ENCODE data around the gene KIF23.

DNA sequence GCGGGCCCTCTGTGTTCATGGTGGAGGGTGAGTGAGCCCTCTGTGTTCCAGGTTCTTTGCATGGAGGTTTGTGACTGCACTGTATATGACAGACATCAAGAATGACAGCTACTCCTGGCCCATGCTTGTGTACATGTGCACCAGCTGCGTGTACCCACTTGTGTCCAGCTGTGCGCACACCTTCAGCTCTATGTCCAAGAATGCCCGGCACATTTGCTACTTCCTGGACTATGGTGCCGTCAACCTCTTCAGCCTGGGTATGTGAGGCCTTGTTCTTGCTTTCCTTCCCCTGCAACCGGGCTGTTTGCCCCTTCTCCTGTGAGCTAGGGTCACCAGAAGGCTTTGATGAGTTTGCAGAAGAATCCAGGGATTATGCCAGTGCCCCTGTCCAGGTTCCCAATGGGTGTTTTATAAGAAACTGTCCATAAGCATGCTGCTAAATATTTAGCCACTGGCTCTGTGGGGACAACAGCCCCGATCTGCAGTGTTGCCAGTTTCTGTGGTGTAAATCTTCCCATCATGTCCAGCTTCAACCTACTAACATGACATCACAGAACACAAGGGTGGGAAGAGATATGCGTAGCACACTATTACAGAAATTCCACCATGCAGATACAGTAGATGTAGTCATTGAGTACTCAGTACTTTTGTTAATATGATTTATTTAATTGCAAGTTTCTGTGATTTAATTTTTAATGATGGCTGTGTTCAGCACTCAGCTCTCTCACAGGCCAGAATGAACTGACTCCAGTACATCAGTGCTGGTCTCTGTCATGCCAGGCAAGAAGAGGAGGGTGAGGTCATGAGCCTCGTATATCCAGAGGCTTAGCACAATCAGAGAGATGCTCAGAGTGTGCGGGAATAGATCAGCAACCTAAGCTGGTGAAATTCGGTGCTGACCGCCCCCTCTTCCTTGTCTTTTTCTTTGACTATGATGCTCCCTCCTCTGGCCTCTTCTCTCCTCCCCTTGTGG, 29.2 kb upstream of the KIF23 start:
- TF ChIP-seq GATA2 (IDR thresholded peaks at IDR 0.05; ENCODE audit: low read depth, low read length) (no peak), GATA3 (IDR thresholded peaks at IDR 0.05; ENCODE audit: low read depth, low read length) (no peak)

All from SH-SY5Y (cell line).